HEK293 (cell line): ENCODE measurements around the gene ST8SIA3.
"Not testable (repeated sequence)": the region's sequence is repeated elsewhere in the genome, so short reads cannot be mapped to it uniquely, and the experiment has no call there.

Experiments
- CTCF ChIP-seq: fragments of 450-650 bp; formaldehyde crosslinking; IDR thresholded peaks from 2 replicates; pipeline ENCODE4 v1.5.1; 2016; ENCODE audit warnings: missing biosample characterization, missing genetic modification characterization
- KLF9 ChIP-seq: fragments of 450-650 bp; formaldehyde crosslinking; IDR thresholded peaks from 2 replicates; pipeline ENCODE4 v1.5.1; 2016; ENCODE audit warnings: missing biosample characterization, missing genetic modification characterization, low read depth
- RBAK ChIP-seq: fragments of 450-650 bp; formaldehyde crosslinking; IDR thresholded peaks from 2 replicates; pipeline ENCODE4 v1.5.1; 2016; ENCODE audit warnings: missing biosample characterization, missing genetic modification characterization
- TRIM28 ChIP-seq: IDR thresholded peaks from 2 replicates; pipeline ENCODE4 v1.6.1; 2011; ENCODE audit warnings: low read length, control low read depth, borderline replicate concordance
- ZBTB7A ChIP-seq: fragments of 450-650 bp; formaldehyde crosslinking; IDR thresholded peaks from 2 replicates; pipeline ENCODE4 v1.5.1; 2016; ENCODE audit warnings: low read depth, missing biosample characterization, missing genetic modification characterization
- ZFHX2 ChIP-seq: fragments of 450-650 bp; formaldehyde crosslinking; conservative IDR thresholded peaks from 2 replicates; pipeline ENCODE4 v1.5.1; 2016; ENCODE audit warnings: missing biosample characterization, missing genetic modification characterization
- ZNF274 ChIP-seq, 2 experiments: fragments of 200-500 bp in 1 of 2; fragments of 450-650 bp in 1 of 2; sonication (Bioruptor generic) in 1 of 2; formaldehyde crosslinking in 1 of 2; IDR thresholded peaks; 2 replicates each; pipeline versions ENCODE4 v1.5.1 to v1.6.1; 2014 to 2016; ENCODE audit warnings: borderline replicate concordance in 1 of 2, inconsistent platforms in 1 of 2, low read length in 1 of 2, missing biosample characterization in 1 of 2, missing genetic modification characterization in 1 of 2
- ZNF280C ChIP-seq: fragments of 450-650 bp; formaldehyde crosslinking; IDR thresholded peaks from 2 replicates; pipeline ENCODE4 v1.5.1; 2016; ENCODE audit warnings: missing biosample characterization, missing genetic modification characterization
- ZNF391 ChIP-seq: fragments of 450-650 bp; formaldehyde crosslinking; IDR thresholded peaks from 2 replicates; pipeline ENCODE4 v1.5.1; 2016; ENCODE audit warnings: low read depth, missing biosample characterization, missing genetic modification characterization, borderline replicate concordance
- ZNF449 ChIP-seq: fragments of 450-650 bp; formaldehyde crosslinking; IDR thresholded peaks from 2 replicates; pipeline ENCODE4 v1.5.1; 2017; ENCODE audit warnings: missing biosample characterization, mild to moderate bottlenecking, missing genetic modification characterization, moderate library complexity
- ZNF473 ChIP-seq: fragments of 450-650 bp; formaldehyde crosslinking; IDR thresholded peaks from 2 replicates; pipeline ENCODE4 v1.5.1; 2017; ENCODE audit warnings: missing biosample characterization, missing genetic modification characterization
- ZNF621 ChIP-seq: fragments of 450-650 bp; formaldehyde crosslinking; IDR thresholded peaks from 2 replicates; pipeline ENCODE4 v1.5.1; 2017; ENCODE audit warnings: missing biosample characterization, missing genetic modification characterization
- ZNF785 ChIP-seq: fragments of 450-650 bp; formaldehyde crosslinking; IDR thresholded peaks from 2 replicates; pipeline ENCODE4 v1.5.1; 2016; ENCODE audit warnings: missing biosample characterization, missing genetic modification characterization

- TF ChIP-seq ZNF391; CTCF (tag by site-specific recombination); ZNF785 (tag by site-specific recombination); ZNF274 (IDR thresholded peaks at IDR 0.05; ENCODE audit: low read length); ZNF274 (tag by site-specific recombination; IDR thresholded peaks at IDR 0.05; ENCODE audit: borderline replicate concordance); ZBTB7A (tag by site-specific recombination); TRIM28; ZNF621 (tag by site-specific recombination); ZNF280C (tag by site-specific recombination); ZNF449 (tag by site-specific recombination); KLF9 (tag by site-specific recombination); RBAK (tag by site-specific recombination); ZFHX2; ZNF473 (tag by site-specific recombination): not testable (repeated sequence)
These were observed 44.5 kb downstream of the ST8SIA3 start for GRCh38 chr18:57396831-57397230.
